Right atrium auricular region (tissue), 2 donors: Measurements from ENCODE around the gene SGSH. TPM values are rescaled to one million over a fixed set of nuclear protein-coding genes. Genes with fewer than 3 reads are reported as not detected.

Experiments used
- DNase-seq: peaks from one replicate; pipeline ENCODE4 v3.0.0-alpha.2; 2019; ENCODE audit warnings: low spot score
- H3K27ac ChIP-seq, 2 donors: fragments of 200-600 bp; sonication (generic); 1 replicate in 1 of 2; 2 replicates in 1 of 2; pipeline ENCODE4 v1.5.1; 2016 to 2019
- H3K27me3 ChIP-seq, 2 donors: fragments of 200-600 bp; sonication (generic); one replicate each; pipeline versions ENCODE4 v1.5.1 to v1.6.0; 2017 to 2019
- H3K36me3 ChIP-seq: fragments of 200-600 bp; sonication (generic); one replicate; pipeline ENCODE4 v1.5.1; 2016
- H3K4me1 ChIP-seq, 2 donors: fragments of 200-600 bp; sonication (generic); one replicate each; pipeline versions ENCODE4 v1.5.1 to v1.6.0; 2017 to 2019
- H3K4me3 ChIP-seq, 2 donors: fragments of 200-600 bp; sonication (generic); 1 replicate in 1 of 2; 2 replicates in 1 of 2; pipeline ENCODE4 v1.5.1; 2017 to 2019; ENCODE audit warnings: mild to moderate bottlenecking in 1 of 2, moderate library complexity in 1 of 2
- H3K9me3 ChIP-seq, 2 donors: fragments of 200-600 bp; sonication (generic); one replicate each; pipeline ENCODE4 v1.5.1; 2019
- CTCF ChIP-seq, 2 donors: fragments of 200-600 bp; sonication (generic); IDR thresholded peaks; one replicate each; pipeline ENCODE4 v1.5.1; 2019; ENCODE audit warnings: antibody characterized with exemption in 2 of 2
- total RNA-seq, 2 donors: library from RNA; depleted of rRNA; stranded (reverse); fragments of >200 nt; gene quantifications; one replicate each; pipeline ENCODE4 v1.1.0, GENCODE V29; 2016

The SGSH gene
- total RNA-seq, 2 donors from 2014 or later = 10.6 to 13.7 TPM

- H3K4me1 ChIP-seq = no peaks in the 10 kb centered on the region
- TF ChIP-seq CTCF (IDR thresholded peaks at IDR 0.05) = no peak
- DNase-seq = no peak
- no peak overlapping the region for H3K27ac ChIP-seq
- H3K27me3 ChIP-seq = no peaks in the 10 kb centered on the region
- H3K36me3 ChIP-seq = peaks cover 21% of the 10 kb centered on the region
- no peak overlapping the region for H3K4me3 ChIP-seq
- H3K9me3 ChIP-seq = peaks cover under 1 to 9% of the 10 kb centered on the region in 2 donors
These were observed 7.0 kb upstream of the SGSH start for GRCh38 chr17:80227156-80227555.

DNA sequence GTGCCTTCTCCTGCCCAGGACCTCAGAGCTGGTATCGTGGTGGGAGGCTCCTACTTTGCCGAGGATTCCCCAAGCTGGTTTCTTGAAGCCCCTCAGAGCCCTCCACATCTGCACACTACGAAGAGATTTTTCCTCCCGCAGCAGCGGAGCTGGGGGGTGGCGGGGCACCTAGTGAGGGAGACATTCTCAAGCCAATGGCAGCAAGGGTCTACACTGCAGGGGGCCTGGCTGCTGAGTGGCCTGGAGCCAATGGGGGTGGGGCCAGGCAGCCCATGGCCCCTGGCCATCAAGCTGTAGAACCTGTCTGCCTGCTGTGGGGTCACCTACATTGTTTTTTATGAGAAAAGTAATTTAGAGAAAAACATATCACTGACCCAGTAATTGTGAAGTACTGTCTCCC, 5.1 kb upstream of the SGSH start:
- H3K4me1 ChIP-seq = peaks cover 0 to 12% of the 10 kb centered on the region in 2 donors
- no peaks in the 10 kb centered on the region for H3K9me3 ChIP-seq
- no peak overlapping the region for H3K27ac ChIP-seq
- no peak overlapping the region for H3K4me3 ChIP-seq
- no peak for DNase-seq
- peaks cover 17% of the 10 kb centered on the region for H3K36me3 ChIP-seq
- H3K27me3 ChIP-seq = no peaks in the 10 kb centered on the region
- no peak for TF ChIP-seq CTCF (IDR thresholded peaks at IDR 0.05)

DNA sequence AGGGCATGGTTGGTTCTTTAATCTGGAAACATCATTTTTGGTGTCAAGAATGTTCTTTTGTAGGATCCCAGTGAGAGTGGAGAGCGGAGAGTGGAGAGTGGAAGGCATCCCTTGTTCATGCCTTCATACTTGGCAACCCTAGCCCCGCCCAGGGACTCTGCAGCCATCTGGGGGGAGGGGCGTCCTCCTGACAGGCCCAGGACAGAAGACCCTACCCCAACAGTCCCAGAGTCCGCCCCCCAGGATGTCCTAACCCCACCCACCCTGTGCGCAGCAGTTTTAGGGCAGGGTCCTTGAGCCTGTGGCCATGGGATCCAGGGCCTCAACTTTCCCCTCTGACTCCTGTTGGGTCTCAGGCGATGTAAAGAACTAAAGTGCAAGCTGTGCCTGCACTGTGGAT, 4.5 kb upstream of the SGSH start:
- Histone ChIP-seq H3K4me1 (peaks cover 0 to 15% of the 10 kb centered on the region in 2 donors), H3K27ac (no peak overlapping the region), H3K4me3 (no peak overlapping the region), H3K9me3 (no peaks in the 10 kb centered on the region), H3K36me3 (peaks cover 17% of the 10 kb centered on the region), H3K27me3 (no peaks in the 10 kb centered on the region)
- no peak for TF ChIP-seq CTCF (IDR thresholded peaks at IDR 0.05)
- DNase-seq = no peak

DNA sequence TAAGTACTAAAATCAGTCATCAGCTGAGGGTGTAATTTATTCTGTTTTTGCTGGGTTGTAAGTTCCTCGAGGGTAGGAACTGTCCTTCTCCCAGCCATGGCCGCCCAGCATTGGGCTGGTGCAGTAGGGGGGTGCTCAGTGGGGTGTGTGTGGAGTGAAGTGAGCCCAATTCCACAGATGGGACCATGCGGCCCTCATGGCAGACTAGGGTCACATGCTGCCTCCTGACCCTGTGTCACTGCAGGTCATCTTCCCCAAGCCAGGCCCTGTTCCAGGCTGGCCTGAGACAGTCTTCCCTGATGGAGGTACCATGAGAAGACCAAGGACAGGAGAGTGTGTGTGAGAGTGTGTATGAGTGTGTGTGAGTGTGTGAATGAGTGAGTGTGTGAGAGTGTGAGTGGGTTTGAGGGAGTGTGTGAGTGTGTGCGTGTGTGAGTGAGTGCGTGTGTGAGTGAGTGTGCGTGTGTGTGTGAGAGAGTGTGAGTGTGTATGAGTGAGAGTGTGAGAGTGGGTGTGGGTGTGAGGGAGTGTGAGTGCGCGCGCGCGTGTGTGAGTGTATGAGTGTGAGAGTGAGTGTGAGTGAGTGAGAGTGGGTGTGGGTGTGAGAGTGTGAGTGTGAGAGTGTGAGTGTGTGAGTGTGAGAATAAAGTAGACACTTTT, 3.8 kb upstream of the SGSH start:
- Histone ChIP-seq H3K9me3 (no peaks in the 10 kb centered on the region), H3K36me3 (peaks cover 17% of the 10 kb centered on the region), H3K27ac (no peak overlapping the region), H3K27me3 (no peaks in the 10 kb centered on the region), H3K4me1 (peaks cover 0 to 21% of the 10 kb centered on the region in 2 donors), H3K4me3 (no peak overlapping the region)
- no peak for TF ChIP-seq CTCF (IDR thresholded peaks at IDR 0.05)
- no peak for DNase-seq

DNA sequence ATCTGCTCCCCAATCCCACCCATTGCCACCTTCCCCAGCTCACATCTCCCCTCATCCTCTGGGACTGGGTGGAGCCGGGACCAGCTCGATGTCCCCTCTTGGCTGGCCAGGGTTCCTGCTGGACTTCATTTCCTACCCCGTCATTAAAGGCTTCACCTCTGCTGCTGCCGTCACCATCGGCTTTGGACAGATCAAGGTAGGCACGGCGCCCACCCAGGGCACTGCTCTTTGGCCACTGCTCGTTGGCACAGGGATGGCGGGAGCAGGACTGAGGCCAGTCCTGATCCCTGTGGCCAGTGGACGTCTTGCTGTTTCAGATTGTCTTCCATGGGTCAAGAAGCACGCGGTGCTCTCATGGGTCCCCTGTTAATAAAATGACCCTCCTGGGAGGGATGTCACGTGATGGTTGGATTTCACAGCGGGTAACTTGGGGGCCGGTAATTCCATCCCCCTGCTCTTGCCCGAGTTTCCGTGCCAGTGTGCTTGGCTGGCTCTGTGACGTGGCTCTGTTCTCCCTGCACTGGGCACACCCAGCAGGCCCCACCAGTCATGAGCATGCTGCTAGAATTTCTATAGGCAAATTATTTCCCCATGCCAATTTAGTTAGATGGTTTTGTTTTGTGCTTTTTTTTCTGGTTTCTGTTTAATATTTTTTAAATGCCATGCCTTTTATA, 3.1 kb upstream of the SGSH start:
- Histone ChIP-seq H3K4me1 (peaks cover 0 to 21% of the 10 kb centered on the region in 2 donors), H3K4me3 (no peak overlapping the region), H3K9me3 (no peaks in the 10 kb centered on the region), H3K27me3 (no peaks in the 10 kb centered on the region), H3K36me3 (peaks cover 15% of the 10 kb centered on the region), H3K27ac (no peak overlapping the region)
- no peak for TF ChIP-seq CTCF (IDR thresholded peaks at IDR 0.05)
- DNase-seq = no peak
